ENCODE results near the gene SIT1.

Gene SIT1

DNA sequence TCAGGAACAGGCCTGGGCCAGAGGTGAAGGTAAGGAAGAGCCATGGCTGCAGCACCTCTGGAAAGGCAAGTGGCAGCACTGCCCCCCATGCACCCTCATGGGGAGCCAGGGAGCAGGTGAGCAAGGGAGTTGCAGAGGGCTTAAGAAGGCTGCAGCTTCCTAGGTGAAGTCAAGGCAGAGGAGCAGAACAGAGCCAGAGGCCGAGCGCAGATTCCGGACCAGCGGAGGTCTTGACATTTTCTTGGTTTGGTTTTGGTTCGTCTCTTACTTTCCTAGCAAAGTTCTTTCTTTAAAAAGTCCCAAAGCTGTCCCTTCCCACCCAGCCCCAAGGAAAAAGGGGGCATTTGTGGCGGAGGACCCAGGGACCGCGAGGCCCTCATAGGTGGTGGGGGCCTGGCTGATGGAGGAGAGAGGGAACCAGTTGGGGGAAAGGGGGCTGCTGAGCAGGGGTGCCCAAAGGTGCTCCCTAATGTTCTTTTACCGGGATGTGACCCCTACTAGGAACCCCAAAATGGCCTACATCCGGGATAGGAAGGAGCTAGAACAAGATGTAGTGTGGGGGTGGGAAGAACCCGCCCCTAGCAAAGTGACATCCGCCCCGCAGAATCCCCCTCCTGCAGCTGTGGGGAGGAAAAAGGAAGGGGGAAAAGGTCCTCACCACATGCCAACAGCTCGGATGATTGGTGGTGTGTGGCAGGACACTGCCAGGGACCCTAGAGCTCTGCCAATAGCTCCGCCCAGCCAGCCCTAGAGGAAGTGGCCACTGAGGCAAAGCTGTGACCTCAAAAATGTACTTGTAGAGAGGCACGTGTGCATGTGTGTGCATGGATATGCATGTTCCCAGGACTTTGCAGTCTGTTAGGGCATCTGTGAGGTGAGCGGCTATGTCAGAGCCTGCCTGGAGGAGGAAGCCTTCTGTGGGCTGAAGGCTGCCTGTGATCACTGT is 31.6 kb downstream of the SIT1 start:
- Mint-ChIP-seq H3K36me3 (ENCODE audit: low read depth) (no peaks in the 10 kb centered on the region), H3K27me3 (ENCODE audit: low read depth) (peaks cover 46% of the 10 kb centered on the region), H3K4me3 (no peak overlapping the region), H3K27ac (peak overlapping the region in 1 of 3 experiments; percentile 71), H3K4me1 (peaks cover 10% of the 10 kb centered on the region), H3K9me3 (no peaks in the 10 kb centered on the region)
- no peak for TF ChIP-seq CTCF (IDR thresholded peaks at IDR 0.05; ENCODE audit: unreplicated experiment in 3 of 3)

DNA sequence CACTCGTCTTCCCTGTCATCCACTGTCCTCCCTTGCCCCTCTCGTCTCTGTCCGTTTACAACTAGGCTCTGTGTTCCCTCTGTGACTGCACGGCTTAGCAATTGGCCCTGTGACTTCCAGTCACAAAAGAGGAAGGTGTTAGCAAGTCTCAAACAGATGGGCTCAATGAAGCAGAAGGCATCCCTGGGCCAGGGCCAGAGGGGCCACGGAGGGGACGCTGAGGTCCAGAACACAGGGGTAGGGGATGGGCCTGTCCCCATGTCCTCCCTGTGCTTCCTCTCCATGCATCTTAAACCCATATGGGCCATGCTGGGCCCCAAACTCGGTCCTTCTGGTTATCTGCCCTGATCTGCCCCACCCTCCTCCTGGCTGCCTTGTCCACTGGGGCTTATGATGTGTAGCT is 32.4 kb downstream of the SIT1 start, which contains the start of gene CD72:
TSS of gene CD72 (minus strand) at position 89 of the 403 bp plus-strand sequence. CDS start 110 bp downstream, outside the sequence.
- H3K4me3 Mint-ChIP-seq: peak within 1 kb of the TSS; percentile 58 to 74 (median 72)
- H3K9me3 Mint-ChIP-seq: no peaks in the 10 kb centered on the region
- peaks cover 10% of the 10 kb centered on the region for H3K4me1 Mint-ChIP-seq
- H3K27me3 Mint-ChIP-seq (ENCODE audit: low read depth): peaks cover 54% of the 10 kb centered on the region
- H3K27ac Mint-ChIP-seq: peak within 1 kb of the TSS in 1 of 3 experiments; percentile 71
- H3K36me3 Mint-ChIP-seq (ENCODE audit: low read depth): no peaks in the 10 kb centered on the region
- no peak for TF ChIP-seq CTCF (IDR thresholded peaks at IDR 0.05; ENCODE audit: unreplicated experiment in 3 of 3)

DNA sequence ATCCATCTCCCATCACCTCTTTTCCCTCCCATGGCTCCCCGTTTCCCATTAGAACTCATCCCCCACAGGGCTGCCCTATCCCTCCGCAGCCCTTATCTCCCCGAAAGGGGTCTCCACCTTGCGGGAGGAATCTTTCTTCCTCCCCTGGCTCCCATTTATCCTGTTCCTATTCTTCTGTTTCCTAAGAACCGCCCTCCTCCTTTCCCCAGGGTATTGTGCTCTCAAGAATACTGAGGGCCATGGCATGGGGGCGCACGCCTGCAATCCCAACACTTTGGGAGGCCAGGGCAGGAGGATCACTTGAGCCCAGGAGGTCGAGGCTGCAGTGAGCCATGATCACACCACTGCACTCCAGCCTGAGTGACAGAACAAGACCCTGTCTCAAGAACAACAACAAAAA is 33.2 kb downstream of the SIT1 start:
- Mint-ChIP-seq H3K4me3 (peak overlapping the region; percentile 58 to 74 (median 72)), H3K27ac (no peak overlapping the region), H3K4me1 (peaks cover 10% of the 10 kb centered on the region), H3K9me3 (no peaks in the 10 kb centered on the region), H3K36me3 (ENCODE audit: low read depth) (no peaks in the 10 kb centered on the region), H3K27me3 (ENCODE audit: low read depth) (peaks cover 58% of the 10 kb centered on the region)
- TF ChIP-seq CTCF (IDR thresholded peaks at IDR 0.05; ENCODE audit: unreplicated experiment in 3 of 3): no peak

DNA sequence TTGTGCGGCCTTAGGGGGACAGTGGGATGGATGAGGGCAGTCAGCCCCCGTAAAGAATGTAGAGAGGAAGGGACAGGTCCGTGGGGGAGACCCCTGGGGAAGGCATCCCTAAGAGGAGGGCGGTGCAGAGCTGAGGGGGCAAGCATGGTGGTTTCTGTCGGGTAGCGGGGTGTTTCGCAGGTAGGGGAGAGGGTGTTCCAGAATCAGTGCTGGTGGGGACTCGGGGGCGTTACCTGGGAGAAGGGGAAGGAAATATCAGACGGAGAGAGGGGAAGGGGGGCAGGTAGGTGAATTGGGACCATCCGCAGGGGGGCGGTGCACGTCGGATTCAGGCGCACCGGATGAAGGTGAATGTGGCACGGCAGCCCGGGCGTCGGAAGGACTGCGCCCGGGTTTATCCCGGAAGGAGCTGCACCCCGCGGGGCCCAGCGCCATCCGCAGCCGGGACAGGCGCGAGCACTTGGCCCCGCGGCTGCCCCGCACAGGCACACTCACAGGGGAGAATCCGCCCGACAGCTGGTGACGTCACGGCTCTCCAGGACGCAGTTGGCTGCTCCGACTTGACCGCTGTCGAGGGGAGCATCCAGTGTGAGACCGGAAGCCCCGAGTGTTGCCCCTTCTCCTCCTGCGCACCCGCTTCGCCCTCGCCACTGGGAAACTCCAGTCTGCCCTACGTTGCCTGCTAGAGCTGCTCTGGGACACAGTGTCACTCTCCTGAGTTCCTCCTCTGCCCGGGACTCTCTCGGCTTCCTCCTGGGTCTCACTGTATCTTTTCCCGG is 33.9 kb downstream of the SIT1 start:
- no peak for TF ChIP-seq CTCF (IDR thresholded peaks at IDR 0.05; ENCODE audit: unreplicated experiment in 3 of 3)
- Mint-ChIP-seq H3K9me3 (no peaks in the 10 kb centered on the region), H3K27ac (no peak overlapping the region)

DNA sequence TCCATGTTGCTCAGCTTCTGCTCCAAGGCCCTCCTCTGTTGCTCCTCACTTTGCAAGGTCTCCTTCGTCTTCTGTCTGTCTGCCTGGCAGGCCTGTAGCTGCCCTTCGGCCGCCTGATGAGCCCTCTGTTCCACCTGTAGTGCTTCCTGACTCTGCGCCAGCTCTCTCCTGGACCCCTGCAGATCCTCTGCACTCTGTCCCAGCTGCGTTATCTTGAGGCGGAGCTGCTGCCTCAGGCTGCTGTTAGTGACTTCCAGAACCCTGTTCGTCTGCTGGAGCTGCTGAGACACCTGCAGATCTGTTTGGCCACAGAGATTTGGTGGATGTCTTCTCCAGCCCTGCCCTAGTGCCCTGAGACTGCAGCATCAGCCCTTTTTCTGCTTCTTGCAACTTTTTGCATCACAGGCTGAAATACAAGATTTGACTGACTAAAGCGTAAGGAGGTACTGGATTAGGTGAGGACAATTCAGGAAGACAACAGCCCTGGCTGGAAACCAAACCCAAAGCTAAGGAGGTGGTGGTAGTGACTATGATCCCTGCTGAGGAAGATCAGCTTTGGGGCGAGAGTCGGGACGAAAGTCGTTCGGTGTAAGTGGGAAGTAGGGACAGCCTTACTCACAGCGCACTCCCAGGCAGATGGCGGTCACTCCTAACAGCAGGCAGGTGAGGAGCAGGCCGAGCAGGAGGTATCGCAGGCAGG is 34.6 kb downstream of the SIT1 start:
- H3K27me3 Mint-ChIP-seq (ENCODE audit: low read depth): peaks cover 58% of the 10 kb centered on the region
- no peak overlapping the region for H3K27ac Mint-ChIP-seq
- H3K36me3 Mint-ChIP-seq (ENCODE audit: low read depth): no peaks in the 10 kb centered on the region
- H3K4me1 Mint-ChIP-seq: peaks cover 13% of the 10 kb centered on the region
- TF ChIP-seq CTCF (IDR thresholded peaks at IDR 0.05; ENCODE audit: unreplicated experiment in 3 of 3): no peak
- H3K4me3 Mint-ChIP-seq: peak overlapping the region; percentile 49 to 64 (median 52)
- H3K9me3 Mint-ChIP-seq: no peaks in the 10 kb centered on the region

More for the DNA sequence above, 33.9 kb downstream of the SIT1 start:
- H3K36me3 Mint-ChIP-seq (ENCODE audit: low read depth): no peaks in the 10 kb centered on the region
- peaks cover 10% of the 10 kb centered on the region for H3K4me1 Mint-ChIP-seq
- peaks cover 58% of the 10 kb centered on the region for H3K27me3 Mint-ChIP-seq (ENCODE audit: low read depth)
- H3K4me3 Mint-ChIP-seq: peak overlapping the region; percentile 58 to 74 (median 72)
